ENCODE results near the gene PAWR. TPM values are rescaled to one million over a fixed set of nuclear protein-coding genes. Genes with fewer than 3 reads are reported as not detected.
"Not testable (repeated sequence)": the region's sequence is repeated elsewhere in the genome, so short reads cannot be mapped to it uniquely, and the experiment has no call there.

The PAWR gene
- total RNA-seq, 4 donors from 2014 or later: 57.5 to 109 (median 63.0) TPM

- no peak for DNase-seq (ENCODE audit: low spot score in 2 of 2)
These were observed 40.3 kb downstream of the PAWR start for GRCh38 chr12:79650440-79650839.

GRCh38 chr12:79648881-79649280, 41.9 kb downstream of the PAWR start:
- 79% methylated on average over 1 of the region's 1 CpG for WGBS
- peaks cover 10% of the 10 kb centered on the region for H3K4me1 ChIP-seq
- no peaks in the 10 kb centered on the region for H3K9me3 ChIP-seq
- TF ChIP-seq POLR2A (IDR thresholded peaks at IDR 0.05) (no peak), CTCF (IDR thresholded peaks at IDR 0.05) (no peak), EP300 (IDR thresholded peaks at IDR 0.05) (no peak), POLR2AphosphoS5 (IDR thresholded peaks at IDR 0.05) (no peak)
- no peaks in the 10 kb centered on the region for H3K36me3 ChIP-seq
- DNase-seq (ENCODE audit: low spot score in 2 of 2): no peak
- no peak overlapping the region for H3K4me3 ChIP-seq
- no peak overlapping the region for H3K27ac ChIP-seq
- H3K27me3 ChIP-seq: no peaks in the 10 kb centered on the region

More at GRCh38 chr12:79650440-79650839, 40.3 kb downstream of the PAWR start:
- WGBS: 82% methylated on average over 2 of the region's 2 CpGs
- TF ChIP-seq POLR2A (IDR thresholded peaks at IDR 0.05): no peak
- TF ChIP-seq EP300 (IDR thresholded peaks at IDR 0.05): no peak
- no peak for TF ChIP-seq CTCF (IDR thresholded peaks at IDR 0.05)
- TF ChIP-seq POLR2AphosphoS5 (IDR thresholded peaks at IDR 0.05): no peak
- H3K36me3 ChIP-seq: no peaks in the 10 kb centered on the region
- no peak overlapping the region for H3K27ac ChIP-seq
- no peaks in the 10 kb centered on the region for H3K27me3 ChIP-seq
- H3K9me3 ChIP-seq: no peaks in the 10 kb centered on the region
- no peak overlapping the region for H3K4me3 ChIP-seq
- peaks cover 2% of the 10 kb centered on the region for H3K4me1 ChIP-seq

GRCh38 chr12:79646843-79647242, 43.9 kb downstream of the PAWR start:
- H3K27me3 ChIP-seq; H3K36me3 ChIP-seq; DNase-seq (ENCODE audit: low spot score in 2 of 2); H3K27ac ChIP-seq; H3K4me1 ChIP-seq; H3K9me3 ChIP-seq; H3K4me3 ChIP-seq: not testable (repeated sequence)
- 93% methylated on average over 4 of the region's 4 CpGs for WGBS

- no peak overlapping the region for H3K4me3 ChIP-seq
- H3K9me3 ChIP-seq: no peaks in the 10 kb centered on the region
- no peak for TF ChIP-seq EP300 (IDR thresholded peaks at IDR 0.05)
- no peak for TF ChIP-seq POLR2A (IDR thresholded peaks at IDR 0.05)
- H3K27me3 ChIP-seq: no peaks in the 10 kb centered on the region
- H3K27ac ChIP-seq: no peak overlapping the region
- no peak for DNase-seq (ENCODE audit: low spot score in 2 of 2)
- peaks cover 8% of the 10 kb centered on the region for H3K4me1 ChIP-seq
- H3K36me3 ChIP-seq: no peaks in the 10 kb centered on the region
These were observed 45.5 kb downstream of the PAWR start for GRCh38 chr12:79645235-79645630.

GRCh38 chr12:79644274-79645234, 46.2 kb downstream of the PAWR start:
- Histone ChIP-seq H3K4me3 (no peak overlapping the region), H3K27ac (no peak overlapping the region), H3K36me3 (no peaks in the 10 kb centered on the region), H3K4me1 (peaks cover 8% of the 10 kb centered on the region), H3K27me3 (no peaks in the 10 kb centered on the region), H3K9me3 (no peaks in the 10 kb centered on the region)
- WGBS: 64% methylated on average over 4 of the region's 4 CpGs
- no peak for DNase-seq (ENCODE audit: low spot score in 2 of 2)
- TF ChIP-seq POLR2AphosphoS5 (IDR thresholded peaks at IDR 0.05): no peak
- no peak for TF ChIP-seq CTCF (IDR thresholded peaks at IDR 0.05)
- no peak for TF ChIP-seq EP300 (IDR thresholded peaks at IDR 0.05)

GRCh38 chr12:79643821-79644220, 46.9 kb downstream of the PAWR start:
- H3K36me3 ChIP-seq: no peaks in the 10 kb centered on the region
- H3K9me3 ChIP-seq: no peaks in the 10 kb centered on the region
- no peak for TF ChIP-seq POLR2A (IDR thresholded peaks at IDR 0.05)
- no peak for TF ChIP-seq EP300 (IDR thresholded peaks at IDR 0.05)
- no peak for TF ChIP-seq CTCF (IDR thresholded peaks at IDR 0.05)
- no peak overlapping the region for H3K27ac ChIP-seq
- H3K27me3 ChIP-seq: no peaks in the 10 kb centered on the region
- 81% methylated on average over 2 of the region's 2 CpGs for whole genome bisulfite sequencing
- H3K4me1 ChIP-seq: peaks cover 8% of the 10 kb centered on the region
- H3K4me3 ChIP-seq: no peak overlapping the region
- DNase-seq (ENCODE audit: low spot score in 2 of 2): no peak
